Endothelial cell (in vitro differentiated cells): Measurements from ENCODE around the gene SLC17A5. TPM values are rescaled to one million over a fixed set of nuclear protein-coding genes. Genes with fewer than 3 reads are reported as not detected.
"Not testable (repeated sequence)": the region's sequence is repeated elsewhere in the genome, so short reads cannot be mapped to it uniquely, and the experiment has no call there.

Experiments used
- DNase-seq: peaks from one replicate; pipeline ENCODE4 v3.0.0; 2021; ENCODE audit warnings: low spot score
- H3K27ac Mint-ChIP-seq: one replicate; pipeline ENCODE4 v1.8.0; 2021; ENCODE audit warnings: mixed read lengths, inconsistent platforms; ENCODE audit not compliant: unreplicated experiment
- H3K27me3 Mint-ChIP-seq: one replicate; pipeline ENCODE4 v1.8.0; 2021; ENCODE audit warnings: mild to moderate bottlenecking, moderate library complexity, mixed read lengths, inconsistent platforms; ENCODE audit not compliant: unreplicated experiment
- H3K36me3 Mint-ChIP-seq: one replicate; pipeline ENCODE4 v1.8.0; 2021; ENCODE audit warnings: mild to moderate bottlenecking, low read depth, mixed read lengths, inconsistent platforms; ENCODE audit not compliant: unreplicated experiment
- H3K4me1 Mint-ChIP-seq: one replicate; pipeline ENCODE4 v1.8.0; 2021; ENCODE audit warnings: mild to moderate bottlenecking, mixed read lengths, inconsistent platforms; ENCODE audit not compliant: unreplicated experiment
- H3K4me3 Mint-ChIP-seq: one replicate; pipeline ENCODE4 v1.8.0; 2021; ENCODE audit warnings: mild to moderate bottlenecking, mixed read lengths, inconsistent platforms; ENCODE audit not compliant: unreplicated experiment
- H3K9me3 Mint-ChIP-seq: one replicate; pipeline ENCODE4 v1.8.0; 2021; ENCODE audit warnings: mixed read lengths, inconsistent platforms; ENCODE audit not compliant: unreplicated experiment
- total RNA-seq: library from RNA; stranded (reverse); fragmentation: NEBNext Ultra II Directional; extraction: Animal tissue kit (Norgen Biotek cat#: 25700); gene quantifications from one replicate; pipeline ENCODE4 v1.2.1, GENCODE V29; 2021; ENCODE audit not compliant: unreplicated experiment
- TF ChIP-seq, protein P1 (sequence below): fragments of 200-600 bp; sonication (generic); IDR thresholded peaks from one replicate; pipeline ENCODE4 v1.5.0; 2021; ENCODE audit warnings: antibody characterized with exemption; ENCODE audit not compliant: unreplicated experiment

The SLC17A5 gene
- total RNA-seq, 1 donor from 2014 or later: 17.5 TPM

DNA sequence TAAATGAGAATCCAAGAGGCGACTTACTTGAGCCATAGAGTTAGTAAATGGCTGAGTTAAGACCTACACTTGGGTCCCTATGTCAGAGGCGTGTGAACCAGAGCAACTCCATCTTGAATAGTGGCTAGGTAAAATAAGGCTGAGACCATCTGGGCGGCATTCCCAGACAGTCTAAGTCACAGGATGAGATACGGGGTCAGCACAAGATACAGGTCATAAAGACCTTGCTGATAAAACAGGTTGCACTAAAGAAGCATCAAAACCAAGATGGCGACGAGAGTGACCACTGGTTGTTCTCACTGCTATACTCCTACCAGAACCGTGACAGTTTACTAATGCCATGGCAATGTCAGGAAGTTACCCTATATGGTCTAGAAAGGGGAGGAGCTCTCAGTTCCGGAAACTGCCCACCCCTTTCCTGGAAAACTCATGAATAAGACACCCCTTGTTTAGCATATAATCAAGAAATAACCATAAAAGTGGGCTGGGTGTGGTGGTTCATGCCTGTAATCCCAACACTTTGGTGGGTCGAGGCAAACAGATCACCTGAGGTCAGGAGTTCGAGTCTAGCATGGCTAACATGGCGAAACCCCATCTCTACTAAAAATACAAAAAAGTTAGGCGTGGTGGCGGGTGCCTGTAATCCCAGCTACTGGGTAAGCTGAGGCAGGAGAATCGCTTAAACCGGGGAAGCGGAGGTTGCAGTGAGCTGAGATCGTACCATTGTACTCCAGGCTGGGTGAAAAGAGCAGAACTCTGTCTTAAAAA is 89.0 kb downstream of the SLC17A5 start:
- Mint-ChIP-seq H3K4me1 (peaks cover 3% of the 10 kb centered on the region), H3K9me3 (no peaks in the 10 kb centered on the region), H3K36me3 (no peaks in the 10 kb centered on the region), H3K27ac (no peak overlapping the region), H3K4me3 (no peak overlapping the region), H3K27me3 (peaks cover 4% of the 10 kb centered on the region)
- TF ChIP-seq, protein P1, sequence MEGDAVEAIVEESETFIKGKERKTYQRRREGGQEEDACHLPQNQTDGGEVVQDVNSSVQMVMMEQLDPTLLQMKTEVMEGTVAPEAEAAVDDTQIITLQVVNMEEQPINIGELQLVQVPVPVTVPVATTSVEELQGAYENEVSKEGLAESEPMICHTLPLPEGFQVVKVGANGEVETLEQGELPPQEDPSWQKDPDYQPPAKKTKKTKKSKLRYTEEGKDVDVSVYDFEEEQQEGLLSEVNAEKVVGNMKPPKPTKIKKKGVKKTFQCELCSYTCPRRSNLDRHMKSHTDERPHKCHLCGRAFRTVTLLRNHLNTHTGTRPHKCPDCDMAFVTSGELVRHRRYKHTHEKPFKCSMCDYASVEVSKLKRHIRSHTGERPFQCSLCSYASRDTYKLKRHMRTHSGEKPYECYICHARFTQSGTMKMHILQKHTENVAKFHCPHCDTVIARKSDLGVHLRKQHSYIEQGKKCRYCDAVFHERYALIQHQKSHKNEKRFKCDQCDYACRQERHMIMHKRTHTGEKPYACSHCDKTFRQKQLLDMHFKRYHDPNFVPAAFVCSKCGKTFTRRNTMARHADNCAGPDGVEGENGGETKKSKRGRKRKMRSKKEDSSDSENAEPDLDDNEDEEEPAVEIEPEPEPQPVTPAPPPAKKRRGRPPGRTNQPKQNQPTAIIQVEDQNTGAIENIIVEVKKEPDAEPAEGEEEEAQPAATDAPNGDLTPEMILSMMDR: no peak
- DNase-seq: no peak

DNA sequence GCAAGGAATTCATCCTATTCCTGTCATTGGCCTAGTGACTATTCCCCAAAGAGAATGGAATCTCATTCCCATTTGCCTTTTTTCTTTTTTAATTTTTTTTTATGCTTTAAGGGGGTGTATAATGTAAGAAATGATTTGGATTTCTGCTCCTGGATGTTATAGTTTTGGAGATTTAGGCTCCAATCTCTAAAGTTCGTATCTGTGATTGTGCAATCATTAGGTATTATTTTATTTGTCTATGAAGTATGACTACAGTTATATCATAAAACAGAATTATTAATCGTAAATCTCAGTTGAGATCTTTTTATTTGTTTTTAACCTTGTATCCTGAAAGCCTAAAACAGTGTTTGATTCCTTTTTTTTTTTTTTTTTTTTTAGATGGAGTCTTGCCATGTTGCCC is 91.2 kb downstream of the SLC17A5 start:
- H3K27ac Mint-ChIP-seq: no peak overlapping the region
- peaks cover 4% of the 10 kb centered on the region for H3K27me3 Mint-ChIP-seq
- H3K9me3 Mint-ChIP-seq: no peaks in the 10 kb centered on the region
- no peak overlapping the region for H3K4me3 Mint-ChIP-seq
- no peaks in the 10 kb centered on the region for H3K36me3 Mint-ChIP-seq
- no peak for DNase-seq
- TF ChIP-seq, protein P1: no peak
- peaks cover 3% of the 10 kb centered on the region for H3K4me1 Mint-ChIP-seq

DNA sequence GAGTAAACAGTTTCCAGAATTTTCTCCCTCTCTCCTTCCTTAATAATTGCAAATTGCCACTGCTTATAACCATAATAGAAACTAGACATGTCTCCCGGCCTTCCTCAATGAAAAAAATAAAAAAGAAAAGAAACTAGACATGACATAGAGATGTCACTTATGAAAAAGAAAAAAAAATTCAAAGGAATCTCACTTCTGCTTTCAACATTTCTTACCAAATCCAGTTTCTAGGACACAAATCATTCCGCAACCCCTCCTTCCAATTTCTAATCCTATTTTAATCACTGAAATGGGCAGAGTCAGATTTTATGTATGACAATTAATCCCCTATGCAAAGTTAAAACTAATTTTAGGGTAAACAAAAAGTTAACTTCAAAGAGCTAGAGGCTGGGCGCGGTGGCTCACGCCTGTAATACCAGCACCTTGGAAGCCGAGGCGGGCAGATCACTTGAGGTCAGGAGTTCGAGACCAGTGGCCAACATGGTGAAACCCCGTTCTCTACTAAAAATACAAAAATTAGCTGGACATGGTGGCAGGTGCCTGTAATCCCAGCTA is 92.9 kb downstream of the SLC17A5 start:
- TF ChIP-seq, protein P1: no peak
- peaks cover 2% of the 10 kb centered on the region for H3K27me3 Mint-ChIP-seq
- no peaks in the 10 kb centered on the region for H3K9me3 Mint-ChIP-seq
- H3K4me3 Mint-ChIP-seq: no peak overlapping the region
- H3K27ac Mint-ChIP-seq: no peak overlapping the region
- DNase-seq: no peak
- no peaks in the 10 kb centered on the region for H3K4me1 Mint-ChIP-seq
- H3K36me3 Mint-ChIP-seq: no peaks in the 10 kb centered on the region

DNA sequence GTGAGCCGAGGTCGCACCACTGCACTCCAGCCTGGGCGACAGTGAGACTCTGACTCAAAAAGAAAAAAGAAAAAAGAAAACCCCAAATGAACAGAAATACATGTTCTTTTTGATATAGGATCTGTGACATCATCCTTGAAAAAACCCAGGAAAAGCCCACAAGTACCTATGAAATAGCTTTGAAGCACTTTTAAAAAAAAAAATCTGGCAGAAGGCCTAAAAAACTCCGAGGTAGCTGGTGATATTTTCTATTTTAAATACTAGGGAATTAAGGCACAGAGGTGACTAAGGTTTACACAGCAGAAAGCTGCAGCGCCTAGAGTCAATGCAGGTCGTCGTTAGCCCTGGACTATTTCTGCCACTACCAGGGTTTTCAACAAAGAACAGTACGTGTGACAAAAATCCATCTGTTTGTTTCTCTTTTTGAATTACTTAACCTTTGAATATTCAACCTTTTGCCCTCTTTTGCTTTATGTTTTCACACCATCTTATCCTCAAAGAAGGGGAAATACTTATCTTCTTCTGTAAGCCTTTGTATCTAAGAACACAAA is 93.5 kb downstream of the SLC17A5 start:
- Mint-ChIP-seq H3K4me3 (no peak overlapping the region), H3K27me3 (peaks cover 2% of the 10 kb centered on the region), H3K36me3 (no peaks in the 10 kb centered on the region), H3K9me3 (no peaks in the 10 kb centered on the region), H3K4me1 (no peaks in the 10 kb centered on the region), H3K27ac (no peak overlapping the region)
- no peak for DNase-seq
- TF ChIP-seq, protein P1: no peak

DNA sequence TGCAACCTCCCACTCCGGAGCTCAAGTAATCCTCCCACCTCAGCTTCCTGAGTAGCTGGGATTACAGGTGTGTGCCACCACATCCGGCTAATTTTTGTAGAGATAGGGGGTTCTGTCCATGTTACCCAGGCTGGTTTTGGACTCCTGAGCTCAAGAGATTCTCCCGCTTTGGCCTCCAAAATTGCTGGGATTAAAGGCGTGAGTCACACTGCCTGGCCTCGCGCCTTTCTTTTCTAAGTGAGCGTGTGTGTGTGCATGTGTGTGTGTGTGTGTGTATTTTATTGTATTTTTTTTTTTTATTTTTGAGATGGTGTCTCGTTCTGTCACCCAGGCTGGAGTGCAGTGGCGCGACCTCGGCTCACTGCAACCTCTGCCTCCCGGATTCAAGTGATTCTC is 94.4 kb downstream of the SLC17A5 start:
- H3K9me3 Mint-ChIP-seq, DNase-seq, H3K27ac Mint-ChIP-seq, H3K4me1 Mint-ChIP-seq, H3K36me3 Mint-ChIP-seq, H3K4me3 Mint-ChIP-seq, H3K27me3 Mint-ChIP-seq: not testable (repeated sequence)
